Raji (cell line): Measurements from ENCODE around the gene SLC38A2.

Experiments
- POLR2A ChIP-seq: IDR thresholded peaks from 2 replicates; pipeline ENCODE4 v1.6.1; 2011; ENCODE audit warnings: low read depth, low read length, control low read depth; ENCODE audit not compliant: insufficient read depth

The SLC38A2 gene

DNA sequence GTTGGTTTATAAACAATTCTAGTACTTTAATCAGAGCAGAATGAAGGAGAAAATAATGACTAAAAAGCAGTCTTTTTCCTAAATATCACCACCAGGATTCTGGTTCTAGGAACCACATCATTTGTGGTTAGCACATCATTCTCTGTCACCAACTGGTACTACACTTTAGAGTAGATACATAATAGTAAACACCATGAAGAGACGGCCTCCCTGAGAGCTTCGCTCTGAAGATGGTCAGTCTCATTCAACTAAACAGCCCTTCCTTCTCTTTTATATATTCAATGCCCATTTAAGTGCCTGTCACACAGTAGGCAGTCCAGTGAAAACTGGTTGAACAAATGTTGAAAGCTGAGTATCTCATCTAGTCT is 10.9 kb downstream of the SLC38A2 start:
- no peak for TF ChIP-seq POLR2A

DNA sequence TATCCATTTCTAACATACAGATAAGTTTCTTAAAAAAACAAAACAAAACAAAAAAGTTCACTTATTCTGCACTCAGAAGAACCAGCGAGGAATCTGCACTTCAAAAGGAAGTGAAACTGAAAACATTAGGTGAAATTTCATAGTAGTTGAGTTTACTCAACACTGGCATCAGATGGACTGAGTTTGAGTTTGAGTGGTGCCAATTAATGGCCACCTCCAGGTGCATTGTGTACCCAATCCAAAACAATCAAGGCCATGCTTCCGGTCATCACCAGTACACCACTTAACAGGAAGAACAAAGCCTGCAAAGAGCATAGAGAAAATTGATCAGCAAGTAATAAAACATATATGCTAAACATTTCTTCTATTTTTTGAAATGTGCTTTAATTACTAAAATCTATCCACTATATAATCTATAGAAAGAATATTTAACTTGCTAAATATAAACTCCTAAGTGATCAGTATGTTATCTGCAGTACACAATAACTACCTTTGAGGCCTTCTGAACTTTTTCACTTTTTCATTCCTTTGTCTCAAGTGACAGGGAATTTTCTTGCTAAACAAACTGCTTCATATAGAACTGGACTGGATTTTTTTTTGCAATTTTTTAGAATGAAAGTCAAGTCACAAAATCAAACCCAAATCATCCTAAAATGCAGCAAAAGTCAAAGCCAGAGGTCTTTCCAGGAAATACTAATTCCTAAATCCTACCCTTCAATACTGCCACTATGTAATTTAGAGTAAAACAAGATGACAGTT is 11.5 kb downstream of the SLC38A2 start:
- no peak for TF ChIP-seq POLR2A

DNA sequence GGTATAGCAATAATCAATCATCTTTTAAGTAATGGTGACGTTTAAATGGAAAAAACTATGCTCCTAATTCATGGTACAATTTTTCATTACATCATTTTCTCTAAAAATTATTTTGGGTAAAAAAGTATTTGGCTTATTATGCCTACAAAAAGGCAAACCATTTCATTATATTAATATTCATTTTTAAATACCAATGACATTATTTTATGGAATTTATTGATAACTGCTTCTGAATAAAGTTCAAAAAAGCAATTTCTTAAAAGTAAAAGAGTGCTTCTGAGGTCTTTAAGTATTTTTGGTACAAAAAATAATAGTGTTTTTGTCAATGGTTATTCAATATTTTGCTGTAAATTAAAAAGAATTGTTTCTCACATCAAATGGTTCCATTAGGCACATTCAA is 12.2 kb downstream of the SLC38A2 start:
- no peak for TF ChIP-seq POLR2A

DNA sequence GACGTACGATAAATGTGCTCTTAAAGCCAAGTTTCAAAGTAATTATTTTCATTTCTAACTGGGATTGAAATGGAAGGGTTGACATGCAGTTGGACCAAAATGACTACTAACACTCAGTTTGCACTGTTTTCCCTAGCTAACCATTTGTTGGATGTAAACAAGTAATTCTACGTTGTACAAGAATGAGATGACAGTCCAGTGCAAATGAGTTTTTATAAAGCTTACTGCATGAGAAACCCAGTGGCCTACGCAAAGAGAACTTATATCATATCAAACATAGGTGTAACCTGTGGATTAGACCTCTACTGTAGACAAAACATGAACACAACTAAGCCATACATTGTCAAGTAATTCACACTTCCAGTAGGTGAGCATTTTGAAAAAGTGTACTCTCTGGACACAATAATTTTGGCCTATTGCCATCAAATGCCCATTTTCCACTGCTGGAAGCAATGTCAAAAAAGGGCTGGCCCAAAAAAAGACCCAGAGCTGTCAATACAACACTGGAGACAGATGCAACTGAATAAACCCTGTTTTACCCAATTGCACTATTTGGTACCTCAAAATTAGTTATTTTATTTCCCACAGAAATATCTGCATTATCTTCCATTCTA is 12.8 kb downstream of the SLC38A2 start:
- no peak for TF ChIP-seq POLR2A

DNA sequence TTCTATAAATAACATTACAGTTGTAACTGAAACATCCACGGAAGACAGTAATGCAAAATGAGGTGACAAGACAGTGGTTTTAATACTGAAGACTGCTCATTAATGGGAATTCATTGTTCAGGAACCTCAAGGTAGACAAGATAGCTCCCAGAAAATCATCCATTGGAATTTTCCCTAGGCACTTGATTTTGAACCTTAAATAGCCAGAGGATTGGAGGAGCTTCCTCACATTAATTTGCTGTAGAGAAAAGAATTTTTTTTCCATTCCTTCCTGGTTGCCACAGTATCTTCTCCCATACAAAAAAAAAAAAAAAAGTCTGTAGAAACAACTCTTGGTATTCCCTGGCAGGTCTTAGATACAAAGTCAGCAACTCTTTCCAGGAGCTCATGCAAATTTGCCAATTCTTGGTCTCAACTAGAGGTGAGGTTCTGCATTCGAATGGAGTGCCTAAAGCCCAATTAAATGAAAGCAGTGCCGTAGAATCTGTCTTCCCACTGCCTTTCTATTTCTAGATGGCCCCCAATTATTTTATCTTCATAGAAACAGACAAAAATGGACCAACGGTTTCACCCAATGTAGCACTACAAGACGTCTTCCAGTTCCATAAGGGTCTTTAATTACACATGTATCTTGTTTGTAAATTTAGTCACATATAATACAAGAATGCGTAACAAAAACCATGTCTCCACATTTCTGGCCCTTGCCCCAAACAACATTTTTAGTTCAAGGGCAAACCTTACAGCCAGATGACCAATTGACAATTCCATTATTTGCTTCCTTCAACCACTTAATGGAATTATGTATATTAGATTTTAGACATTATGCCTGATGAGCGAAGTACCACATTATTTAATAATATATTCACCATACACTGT is 13.5 kb downstream of the SLC38A2 start:
- TF ChIP-seq POLR2A, result no peak

DNA sequence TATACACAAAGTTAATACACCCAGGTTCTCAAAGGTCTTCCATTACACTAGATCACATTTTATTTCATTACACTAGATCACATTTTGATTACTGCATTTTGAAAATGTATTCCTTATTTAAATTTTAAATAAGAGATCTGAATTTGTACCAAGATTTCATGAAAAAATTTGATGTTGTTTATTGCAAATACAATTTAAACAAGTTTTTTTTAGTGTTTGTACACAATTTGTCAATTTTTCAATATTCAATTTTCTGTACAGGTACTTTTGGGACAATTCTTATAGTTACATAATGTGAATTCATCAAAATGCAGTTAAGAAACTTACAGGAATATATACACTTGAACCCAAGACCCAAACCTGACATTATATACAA is 14.3 kb downstream of the SLC38A2 start:
- no peak for TF ChIP-seq POLR2A

DNA sequence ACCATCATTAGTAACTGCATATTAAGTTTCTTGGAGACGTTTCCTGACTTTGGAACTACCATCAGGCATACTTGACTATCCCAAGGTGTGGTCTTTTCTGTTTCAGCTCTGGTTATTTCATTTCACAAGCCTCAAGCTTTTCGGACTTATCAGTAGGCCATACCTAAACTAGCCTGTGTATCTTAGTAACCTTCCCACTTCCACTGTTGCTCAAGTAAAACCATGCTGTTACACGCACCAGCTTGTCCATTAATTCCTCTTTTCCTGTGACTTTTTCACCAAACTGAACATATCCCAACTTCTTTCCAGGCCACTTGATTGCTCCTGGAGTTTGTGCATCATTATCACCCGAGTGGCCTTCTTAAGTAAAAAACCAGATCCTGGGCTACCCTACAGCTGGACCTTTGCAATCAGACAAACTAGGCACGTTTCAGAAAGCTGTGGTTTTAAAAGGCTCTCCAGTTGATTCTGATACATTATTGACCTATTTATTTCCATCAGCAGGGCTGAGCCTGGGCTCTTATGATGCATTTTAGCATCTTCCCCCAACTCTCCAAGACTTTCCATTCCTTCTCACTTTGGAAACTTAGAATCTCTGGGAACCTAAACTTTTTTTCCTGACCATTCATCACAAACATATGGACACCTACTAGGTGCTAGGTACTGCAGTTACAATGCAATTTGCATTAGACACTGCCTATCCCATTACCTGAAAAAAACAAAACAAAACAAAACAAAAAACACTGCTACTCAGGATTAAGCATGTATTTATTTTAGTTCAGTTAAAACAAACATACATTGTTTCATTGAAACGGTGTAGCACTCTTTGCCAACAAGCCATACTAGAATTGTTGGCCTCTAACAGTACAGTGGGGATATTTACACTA is 14.9 kb downstream of the SLC38A2 start:
- TF ChIP-seq POLR2A, result no peak

DNA sequence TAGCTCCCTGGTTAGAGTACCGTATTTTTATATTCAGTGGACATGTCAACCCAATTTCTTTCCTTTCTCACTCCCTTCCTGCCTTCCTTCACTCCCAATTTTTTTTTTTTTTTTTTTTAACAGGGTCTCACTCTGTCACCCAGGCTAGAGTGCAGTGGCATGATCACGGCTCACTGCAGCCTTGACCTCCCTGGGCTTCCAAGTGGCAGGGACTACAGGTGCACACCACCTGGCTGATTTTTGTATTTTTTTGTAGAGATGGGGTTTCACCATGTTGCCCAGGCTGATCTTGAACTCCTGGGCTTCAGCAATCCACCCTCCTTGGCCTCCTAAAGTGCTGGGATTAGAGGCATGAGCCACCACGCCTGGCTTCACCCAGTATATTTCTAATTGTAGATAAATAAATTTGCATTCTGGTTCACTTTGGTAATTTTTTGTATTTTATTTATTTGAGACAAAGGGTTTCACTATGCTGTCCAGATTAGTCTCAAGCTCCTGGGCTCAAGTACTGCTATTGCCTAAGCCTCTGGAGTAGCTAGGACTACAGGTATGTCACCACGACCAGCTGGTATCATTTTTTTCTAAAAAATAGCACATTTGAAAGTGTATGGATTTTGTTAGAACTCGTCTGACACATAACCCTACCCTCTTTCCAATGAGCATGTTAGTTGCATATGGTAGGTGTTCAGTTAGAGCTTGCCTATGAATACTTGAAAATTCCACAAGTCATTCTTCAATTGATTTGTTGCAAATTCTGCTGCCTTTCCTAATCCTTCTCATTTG is 15.7 kb downstream of the SLC38A2 start:
- no peak for TF ChIP-seq POLR2A

DNA sequence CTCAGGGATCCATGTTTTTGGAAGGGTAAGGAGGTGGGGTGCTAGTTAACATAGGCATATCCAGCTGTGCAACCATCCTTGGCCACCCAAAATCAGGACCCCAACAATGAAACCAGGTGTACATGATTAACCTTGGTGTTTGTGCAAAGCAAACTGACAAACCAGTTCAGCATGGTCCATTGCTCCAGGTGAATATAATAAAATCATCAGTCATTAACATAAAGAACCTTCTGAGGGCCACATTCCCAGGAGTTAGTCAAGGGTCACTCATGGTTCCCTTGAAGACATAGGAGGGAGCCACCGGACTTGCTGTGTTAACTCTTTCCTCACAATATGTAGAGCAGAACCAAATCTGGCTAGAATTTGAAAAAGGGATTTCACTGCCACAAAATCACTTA is 17.8 kb downstream of the SLC38A2 start:
- no peak for TF ChIP-seq POLR2A

DNA sequence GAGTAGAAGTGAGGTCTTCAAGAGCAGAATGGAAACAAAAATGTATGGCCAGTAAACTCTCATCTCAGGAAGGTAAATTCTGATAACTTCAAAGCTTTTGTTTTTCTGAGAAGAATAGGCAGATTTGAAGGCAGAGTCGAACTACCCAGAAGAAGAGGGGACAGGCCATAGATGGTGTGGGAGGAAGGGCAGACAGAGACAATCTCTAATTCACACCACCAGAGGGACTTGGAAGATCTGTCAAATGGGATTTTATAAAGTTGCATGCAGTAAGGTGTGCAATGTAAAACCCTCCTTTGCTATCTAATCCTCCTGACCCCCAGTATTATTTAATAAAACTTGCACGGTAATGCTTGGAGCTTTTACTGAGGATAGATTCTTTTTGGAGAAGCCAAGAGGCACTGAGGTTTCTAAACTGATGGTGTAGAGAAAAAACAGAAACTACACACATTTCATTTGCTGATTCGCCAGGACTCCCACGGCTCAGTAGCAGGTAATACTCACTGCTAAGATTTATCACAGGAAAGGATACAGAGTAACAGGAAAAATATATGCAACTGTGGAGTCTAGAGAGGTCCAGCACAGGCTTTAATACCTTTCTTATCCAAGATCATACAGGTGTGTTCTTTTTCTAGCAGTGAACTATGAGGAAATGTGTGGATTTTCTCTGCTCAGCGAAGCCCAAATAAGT is 18.3 kb downstream of the SLC38A2 start:
- no peak for TF ChIP-seq POLR2A

DNA sequence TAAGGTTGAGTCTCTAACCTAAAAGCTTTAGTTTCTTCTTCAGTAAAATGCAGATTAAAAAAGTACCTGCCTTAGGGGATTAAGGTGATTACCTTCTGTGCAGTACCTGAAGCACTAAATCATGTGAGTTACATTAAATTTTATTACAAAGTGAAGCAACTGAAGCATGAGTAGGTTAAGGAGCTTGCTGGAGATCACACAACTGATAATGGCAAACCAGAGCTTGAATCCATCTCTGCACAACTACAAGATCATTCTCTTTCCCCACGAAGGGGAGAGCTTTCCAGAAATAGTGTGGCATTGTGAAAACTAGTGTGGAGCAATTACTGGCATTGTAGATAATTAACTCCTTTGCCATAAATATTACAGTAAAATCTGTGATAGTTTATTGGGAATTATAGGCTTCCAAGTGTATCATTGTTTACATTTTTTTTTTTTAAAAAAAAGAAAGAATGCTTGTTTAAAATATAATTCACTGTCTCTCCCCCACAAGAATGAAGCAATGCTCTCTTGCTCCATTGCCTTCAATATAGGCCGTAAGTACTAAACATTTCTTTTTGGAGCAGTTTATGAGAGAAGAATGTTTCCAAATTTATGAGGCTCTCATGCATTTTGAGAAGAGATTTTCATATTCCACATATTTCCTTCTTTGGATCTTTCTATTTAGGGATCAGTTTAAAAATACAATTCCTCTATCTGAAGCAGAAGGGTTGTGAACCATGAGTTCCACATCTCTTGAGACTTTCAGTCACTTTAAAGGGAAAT is 20.5 kb downstream of the SLC38A2 start:
- no peak for TF ChIP-seq POLR2A

DNA sequence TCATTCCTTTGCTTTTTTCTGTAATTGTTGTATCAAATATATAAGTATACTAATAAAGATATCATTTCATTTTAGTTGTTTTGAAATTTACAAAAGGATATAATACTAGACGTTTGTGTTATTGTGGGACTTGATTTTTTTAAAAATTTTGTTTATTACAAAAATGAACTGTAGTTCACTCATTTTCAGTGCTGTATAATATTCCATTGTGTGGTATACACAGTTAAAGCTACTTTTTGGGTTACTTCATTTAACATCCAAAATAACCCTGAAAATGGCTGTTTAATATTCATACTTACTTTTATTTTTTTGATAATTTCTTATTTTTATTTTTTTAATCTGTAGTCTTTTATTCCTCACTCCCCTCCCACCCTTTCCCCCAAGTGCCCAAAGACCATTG is 21.4 kb downstream of the SLC38A2 start:
- no peak for TF ChIP-seq POLR2A

DNA sequence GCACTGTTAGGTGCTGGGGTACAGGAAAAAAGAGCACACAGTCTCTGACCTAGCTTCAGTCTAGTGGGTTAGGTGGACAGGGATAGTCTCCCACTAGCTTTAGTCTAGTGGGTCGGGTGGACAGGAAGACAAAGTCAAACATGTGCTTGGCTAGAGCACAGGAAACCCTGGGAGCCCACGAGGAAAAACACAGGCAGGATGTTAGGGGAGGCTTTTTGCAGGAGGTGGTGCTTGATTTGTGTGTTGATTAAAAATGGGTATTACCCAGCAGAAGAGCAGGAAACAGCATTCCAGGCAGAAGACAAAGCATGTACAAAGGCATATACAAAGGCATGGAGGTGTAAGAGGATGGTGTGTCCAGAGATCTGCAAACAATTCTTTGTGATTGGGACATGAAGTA is 23.3 kb downstream of the SLC38A2 start:
- no peak for TF ChIP-seq POLR2A

DNA sequence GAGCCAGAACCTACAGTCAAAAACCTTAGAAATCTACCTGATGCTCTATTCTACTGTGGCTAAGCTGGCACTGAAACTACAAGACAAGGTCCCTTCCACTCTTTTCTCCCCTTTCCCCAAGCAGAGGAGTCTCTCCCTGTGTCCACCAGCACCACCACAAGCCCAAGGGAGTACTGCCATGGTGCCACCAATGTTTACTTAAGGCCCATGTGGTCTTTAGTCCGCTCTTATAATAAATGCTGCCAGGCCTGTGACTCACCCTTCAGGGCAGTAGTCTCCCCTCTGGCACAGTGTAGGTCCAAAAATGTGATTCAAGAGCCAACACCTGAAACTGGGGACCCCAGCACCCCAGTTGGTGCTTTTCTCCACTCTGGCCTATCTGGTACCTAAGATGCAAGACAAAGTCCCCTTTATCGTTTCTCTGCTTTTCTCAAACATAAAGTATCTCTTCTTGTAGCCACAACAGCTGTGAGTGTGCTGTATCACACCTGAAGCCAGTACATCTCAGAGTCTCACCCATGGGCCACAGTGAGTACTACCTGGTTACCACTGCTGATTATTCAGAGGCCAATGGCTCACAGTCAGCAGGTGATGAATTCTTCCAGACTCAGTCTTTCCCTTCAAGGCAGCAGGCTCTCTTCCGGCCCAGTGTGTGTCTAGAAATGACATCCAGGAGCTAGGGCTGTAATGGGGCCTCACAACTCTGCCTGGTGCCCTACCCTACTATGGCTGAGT is 29.3 kb downstream of the SLC38A2 start:
- no peak for TF ChIP-seq POLR2A
